Thyroid gland (tissue), 4 donors: ENCODE results near the gene NALCN.

Experiments
- POLR2A ChIP-seq, 2 donors: fragments of 450-650 bp; IDR thresholded peaks; one replicate each; pipeline ENCODE4 v1.6.1; 2017; ENCODE audit warnings: antibody characterized with exemption in 2 of 2, mild to moderate bottlenecking in 2 of 2, moderate library complexity in 1 of 2
- TF ChIP-seq, protein P1 (sequence below), 6 experiments: fragments of 200-600 bp in 3 of 6; fragments of 450-650 bp in 3 of 6; sonication (generic) in 3 of 6; IDR thresholded peaks; one replicate each; pipeline ENCODE4 v1.5.1; 2016 to 2019; ENCODE audit warnings: antibody characterized with exemption in 6 of 6, mild to moderate bottlenecking in 2 of 6, inconsistent platforms in 1 of 6, moderate library complexity in 1 of 6

GRCh38 chr13:101204270-101205020 lies 211.9 kb downstream of the NALCN start:
- TF ChIP-seq, protein P1, sequence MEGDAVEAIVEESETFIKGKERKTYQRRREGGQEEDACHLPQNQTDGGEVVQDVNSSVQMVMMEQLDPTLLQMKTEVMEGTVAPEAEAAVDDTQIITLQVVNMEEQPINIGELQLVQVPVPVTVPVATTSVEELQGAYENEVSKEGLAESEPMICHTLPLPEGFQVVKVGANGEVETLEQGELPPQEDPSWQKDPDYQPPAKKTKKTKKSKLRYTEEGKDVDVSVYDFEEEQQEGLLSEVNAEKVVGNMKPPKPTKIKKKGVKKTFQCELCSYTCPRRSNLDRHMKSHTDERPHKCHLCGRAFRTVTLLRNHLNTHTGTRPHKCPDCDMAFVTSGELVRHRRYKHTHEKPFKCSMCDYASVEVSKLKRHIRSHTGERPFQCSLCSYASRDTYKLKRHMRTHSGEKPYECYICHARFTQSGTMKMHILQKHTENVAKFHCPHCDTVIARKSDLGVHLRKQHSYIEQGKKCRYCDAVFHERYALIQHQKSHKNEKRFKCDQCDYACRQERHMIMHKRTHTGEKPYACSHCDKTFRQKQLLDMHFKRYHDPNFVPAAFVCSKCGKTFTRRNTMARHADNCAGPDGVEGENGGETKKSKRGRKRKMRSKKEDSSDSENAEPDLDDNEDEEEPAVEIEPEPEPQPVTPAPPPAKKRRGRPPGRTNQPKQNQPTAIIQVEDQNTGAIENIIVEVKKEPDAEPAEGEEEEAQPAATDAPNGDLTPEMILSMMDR (IDR thresholded peaks at IDR 0.05) = no peak
- no peak for TF ChIP-seq POLR2A (IDR thresholded peaks at IDR 0.05)
